Measurements from ENCODE around the gene AIM2.

The AIM2 gene

DNA sequence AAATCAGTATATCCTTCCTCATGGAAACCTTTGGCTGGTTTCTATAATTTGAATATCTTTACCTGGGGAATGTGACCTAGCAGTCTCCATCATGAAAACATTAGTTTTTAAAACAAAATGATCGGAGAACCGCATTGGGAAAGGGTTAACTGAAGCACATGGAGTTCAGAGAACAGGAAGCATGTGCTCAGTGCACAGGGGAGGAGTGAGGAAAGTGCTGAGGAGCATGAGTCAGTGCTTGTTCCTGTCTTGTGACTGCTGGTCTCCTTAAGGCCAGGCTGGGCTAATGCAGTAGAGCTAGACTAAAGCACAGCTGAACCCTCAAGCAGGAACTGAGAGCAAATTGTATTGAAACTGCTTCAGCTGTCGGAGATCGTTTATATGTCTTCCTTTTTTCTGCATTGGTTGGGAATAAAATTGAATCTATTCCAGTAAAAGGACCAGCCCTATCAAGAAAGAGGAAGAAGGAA lies 61.1 kb downstream of the AIM2 start:
- DNase-seq (ENCODE audit: low read depth), result peak; percentile 42

DNA sequence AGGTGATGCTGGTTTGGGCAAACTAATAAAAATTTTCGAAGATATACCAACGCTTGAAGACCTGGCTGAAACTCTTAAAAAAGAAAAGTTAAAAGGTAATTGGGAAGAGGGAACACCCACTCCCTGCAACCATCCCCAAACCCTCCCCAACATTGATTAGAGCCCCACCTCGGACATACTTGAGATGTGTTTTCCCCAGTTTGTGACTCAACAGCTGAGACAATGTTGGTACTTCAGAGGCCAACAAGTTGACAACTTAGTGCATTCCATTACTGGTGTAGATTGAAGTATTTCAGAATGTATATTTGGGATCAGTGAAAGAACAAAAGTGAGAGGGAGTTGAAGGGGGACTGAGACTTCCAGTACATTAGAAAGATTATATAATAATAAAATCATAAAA lies 61.7 kb downstream of the AIM2 start:
- DNase-seq (ENCODE audit: low read depth), result no peak

- no peak for DNase-seq (ENCODE audit: low read depth)
These were observed 62.5 kb downstream of the AIM2 start for GRCh38 chr1:159014003-159014571.

DNA sequence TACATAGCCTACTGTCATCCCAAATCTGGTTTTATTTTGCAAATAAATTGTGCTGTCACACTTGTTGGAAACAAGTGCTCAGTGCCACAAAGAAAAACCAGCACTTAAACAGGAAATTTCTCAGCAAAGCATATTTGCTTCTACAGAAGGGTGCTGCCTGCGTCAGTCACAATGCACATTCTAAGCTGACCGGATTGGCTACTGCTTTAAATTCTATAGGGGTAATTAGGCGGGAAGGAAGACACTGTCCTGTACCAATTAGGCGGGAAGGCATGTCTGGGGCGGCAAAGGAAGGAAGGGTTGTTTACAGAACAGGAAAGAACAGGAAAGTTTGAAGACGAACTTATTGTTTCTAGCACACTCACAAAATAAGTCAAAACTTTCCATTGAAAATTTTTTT lies 64.1 kb downstream of the AIM2 start:
- no peak for DNase-seq (ENCODE audit: low read depth)

All from activated gamma-delta T cell treated with anti-CD3 and anti-CD28 coated beads, Interleukin-2, amount 50 U/mL, for 16 hours (primary cell).